Natural killer cell treated with Interleukin-12 subunit alpha and Interleukin-12 subunit beta and Interleukin-15 and Interleukin-18, amount 100 ng/mL, for 72 hours (primary cell): Measurements from ENCODE around the gene C9orf85. TPM values are rescaled to one million over a fixed set of nuclear protein-coding genes. Genes with fewer than 3 reads are reported as not detected.
"Not testable (repeated sequence)": the region's sequence is repeated elsewhere in the genome, so short reads cannot be mapped to it uniquely, and the experiment has no call there.

Experiments
- ATAC-seq, 2 donors: fragments of 150-1000 bp; cut with Tn5 transposase in 1 of 2; sonication (Bioruptor Pico), chemical (Tn5 transposase) in 1 of 2; 2 replicates each; pipeline ENCODE4 v1.10.0; 2021
- DNase-seq: peaks from one replicate; pipeline ENCODE4 v3.0.0; 2022; ENCODE audit warnings: low spot score
- H3K27ac Mint-ChIP-seq, 2 donors: 1 replicate in 1 of 2; 2 replicates in 1 of 2; pipeline ENCODE4 v1.8.0; 2022; ENCODE audit warnings: mixed read lengths in 2 of 2, mild to moderate bottlenecking in 1 of 2, moderate library complexity in 1 of 2
- H3K27me3 Mint-ChIP-seq, 2 donors: 1 replicate in 1 of 2; 2 replicates in 1 of 2; pipeline ENCODE4 v1.8.0; 2022; ENCODE audit warnings: mixed read lengths in 2 of 2
- H3K36me3 Mint-ChIP-seq: one replicate; pipeline ENCODE4 v1.8.0; 2022; ENCODE audit warnings: mixed read lengths
- H3K4me1 Mint-ChIP-seq, 2 donors: 1 replicate in 1 of 2; 2 replicates in 1 of 2; pipeline ENCODE4 v1.8.0; 2022; ENCODE audit warnings: low read depth in 2 of 2, mixed read lengths in 2 of 2, mild to moderate bottlenecking in 1 of 2
- H3K4me3 Mint-ChIP-seq: one replicate; pipeline ENCODE4 v1.8.0; 2022; ENCODE audit warnings: mixed read lengths
- H3K9me3 Mint-ChIP-seq: 2 replicates; pipeline ENCODE4 v1.8.0; 2022; ENCODE audit warnings: mixed read lengths
- total RNA-seq, 2 donors: library from RNA; stranded (reverse); gene quantifications; one replicate each; pipeline ENCODE4 v1.2.3, GENCODE V29; 2022

Gene C9orf85
- total RNA-seq, 2 donors from 2014 or later, result 10.7 to 12.6 TPM

DNA sequence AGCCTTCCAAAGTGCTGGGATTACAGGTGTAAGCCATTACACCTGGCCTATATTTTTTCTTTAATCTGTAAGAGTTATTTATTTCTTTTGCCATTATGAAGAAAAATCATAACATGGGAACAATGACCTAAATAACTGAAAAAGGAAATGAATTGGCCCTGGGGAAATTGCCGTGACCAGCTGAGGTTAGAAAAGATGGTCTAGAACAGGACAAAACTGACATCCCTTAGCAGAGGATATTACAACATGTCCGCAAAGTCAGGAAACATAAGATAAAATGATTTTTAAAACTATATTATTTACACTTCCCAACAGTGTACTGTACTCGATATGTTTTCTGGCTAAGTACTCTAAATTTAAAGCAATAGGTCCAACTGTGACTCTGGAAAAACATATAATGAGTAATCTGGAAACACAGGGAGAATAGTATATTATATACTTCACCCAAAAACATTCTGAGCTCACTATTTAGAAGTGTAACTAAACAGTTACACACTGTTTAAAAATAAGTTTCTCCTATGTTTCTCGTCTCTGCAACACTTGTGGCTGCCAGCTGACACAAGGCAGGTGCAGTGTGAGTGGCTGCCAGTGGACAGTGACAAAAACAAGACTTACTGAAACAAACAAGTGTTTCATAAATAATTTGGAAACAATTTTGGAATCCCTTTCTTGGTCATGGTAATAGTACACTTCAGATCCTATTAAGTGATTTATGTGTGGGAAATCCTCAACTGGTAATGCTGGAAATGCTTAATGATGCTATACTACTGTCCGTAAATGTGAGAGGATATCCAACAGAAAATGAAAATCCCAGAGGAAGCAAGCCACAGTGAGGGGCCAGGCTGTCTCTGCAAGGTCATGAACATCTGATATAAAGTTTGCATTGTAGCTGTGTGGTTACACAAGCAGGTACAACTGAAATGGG is 69.1 kb downstream of the C9orf85 start:
- Mint-ChIP-seq H3K27me3 (no peaks in the 10 kb centered on the region), H3K27ac (no peak overlapping the region), H3K36me3 (no peaks in the 10 kb centered on the region), H3K4me1 (no peaks in the 10 kb centered on the region), H3K9me3 (no peaks in the 10 kb centered on the region), H3K4me3 (no peak overlapping the region)
- no peak for DNase-seq
- no peak for ATAC-seq

DNA sequence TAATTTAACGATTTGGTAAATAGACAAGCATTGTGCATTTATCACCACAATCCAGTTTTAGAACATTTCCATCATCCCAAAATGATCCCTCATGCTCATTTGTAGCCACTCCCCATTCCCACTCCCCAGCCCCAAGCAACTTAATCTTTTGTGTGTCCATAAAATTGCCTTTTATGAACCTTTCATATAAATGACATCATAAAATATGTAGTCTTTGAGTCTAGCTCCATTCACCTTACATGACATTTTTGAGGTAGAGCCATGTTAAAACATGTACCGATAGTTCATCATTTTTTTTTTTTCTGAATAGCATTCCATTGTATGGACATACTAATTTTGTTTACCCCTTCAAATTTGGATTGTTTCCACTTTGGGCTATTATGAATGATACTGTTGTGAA is 70.5 kb downstream of the C9orf85 start:
- ATAC-seq (no peak), DNase-seq (no peak)
- no peak overlapping the region for H3K27ac Mint-ChIP-seq
- no peaks in the 10 kb centered on the region for H3K4me1 Mint-ChIP-seq
- H3K9me3 Mint-ChIP-seq, result no peaks in the 10 kb centered on the region
- H3K27me3 Mint-ChIP-seq, result no peaks in the 10 kb centered on the region
- H3K36me3 Mint-ChIP-seq, result no peaks in the 10 kb centered on the region
- H3K4me3 Mint-ChIP-seq, result no peak overlapping the region

DNA sequence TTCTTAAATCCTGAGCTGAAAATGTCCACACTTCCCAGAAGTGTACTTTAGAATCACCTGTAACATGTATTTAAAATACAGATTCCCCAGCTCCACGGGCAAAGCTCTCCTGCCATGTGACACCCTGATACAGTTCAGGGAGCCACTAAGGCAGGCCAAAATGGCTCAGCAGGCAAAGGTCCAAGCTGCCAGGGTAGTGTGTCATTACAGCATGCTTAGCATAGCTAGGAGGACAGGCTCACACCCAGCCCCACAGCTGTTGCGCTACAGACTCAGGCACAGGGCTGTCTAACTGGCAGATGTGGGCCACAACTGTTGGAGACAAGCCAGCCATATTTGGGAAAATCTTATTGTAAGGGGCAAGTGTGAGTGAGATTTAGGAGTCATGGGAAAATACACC is 73.0 kb downstream of the C9orf85 start:
- Mint-ChIP-seq H3K9me3 (no peaks in the 10 kb centered on the region), H3K4me1 (no peaks in the 10 kb centered on the region), H3K27me3 (no peaks in the 10 kb centered on the region), H3K36me3 (no peaks in the 10 kb centered on the region), H3K27ac (no peak overlapping the region), H3K4me3 (no peak overlapping the region)
- DNase-seq (no peak), ATAC-seq (no peak)

DNA sequence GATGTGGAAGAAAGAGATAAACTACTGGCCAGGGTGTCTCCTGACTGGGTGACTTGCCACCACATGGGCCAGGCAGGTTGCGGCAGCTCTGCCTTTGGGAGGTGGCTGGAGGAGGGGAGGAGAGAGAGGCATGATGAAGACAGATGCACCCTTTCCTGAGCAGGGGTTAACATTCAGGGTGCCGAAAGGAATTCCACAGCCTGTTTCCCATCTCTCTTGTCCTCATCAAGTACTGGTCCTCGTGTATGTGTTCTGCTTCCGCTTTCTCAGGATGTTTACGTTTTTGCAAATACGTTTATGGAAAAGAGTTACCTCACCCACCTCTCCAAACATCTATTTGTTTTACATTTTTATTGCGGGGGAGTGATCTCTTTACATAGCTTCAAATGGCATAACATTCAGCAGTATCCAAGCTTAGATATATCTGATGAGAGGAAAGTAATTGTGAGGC is 73.4 kb downstream of the C9orf85 start:
- ATAC-seq (no peak), DNase-seq (no peak)
- no peaks in the 10 kb centered on the region for H3K36me3 Mint-ChIP-seq
- H3K4me3 Mint-ChIP-seq, result no peak overlapping the region
- H3K27me3 Mint-ChIP-seq, result no peaks in the 10 kb centered on the region
- H3K9me3 Mint-ChIP-seq, result no peaks in the 10 kb centered on the region
- H3K4me1 Mint-ChIP-seq, result no peaks in the 10 kb centered on the region
- H3K27ac Mint-ChIP-seq, result no peak overlapping the region

DNA sequence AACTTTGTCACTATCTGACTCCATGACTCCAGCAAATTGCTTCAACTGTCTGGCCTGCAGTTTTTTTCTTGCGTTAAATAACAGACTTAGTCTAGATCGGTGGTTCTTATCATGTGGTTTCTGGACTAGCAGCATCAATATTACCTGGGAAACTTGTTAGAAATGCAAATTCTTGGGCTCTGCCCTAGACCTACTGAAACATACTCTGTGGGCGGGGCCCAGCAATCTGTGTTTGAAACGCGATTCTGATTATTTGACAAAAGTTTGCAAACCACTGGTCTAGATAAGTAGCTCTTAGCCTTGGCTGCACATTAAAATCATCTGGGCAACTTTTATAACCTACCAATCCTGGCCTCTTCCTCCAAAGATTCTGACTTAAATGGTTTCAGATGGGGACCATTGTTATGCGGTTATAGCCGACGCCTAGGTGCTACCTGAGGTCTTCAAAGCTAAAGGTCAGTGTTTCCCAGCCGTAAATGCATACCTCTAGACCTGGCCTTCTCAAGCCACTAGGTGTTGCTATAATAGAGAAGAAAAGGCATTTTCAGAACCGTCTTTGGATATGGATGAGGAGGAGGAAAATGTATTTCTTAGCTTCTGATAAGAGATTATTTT is 74.0 kb downstream of the C9orf85 start:
- DNase-seq (no peak), ATAC-seq (no peak)
- Mint-ChIP-seq H3K36me3 (no peaks in the 10 kb centered on the region), H3K27me3 (no peaks in the 10 kb centered on the region), H3K9me3 (no peaks in the 10 kb centered on the region), H3K4me1 (no peaks in the 10 kb centered on the region), H3K27ac (no peak overlapping the region), H3K4me3 (no peak overlapping the region)

DNA sequence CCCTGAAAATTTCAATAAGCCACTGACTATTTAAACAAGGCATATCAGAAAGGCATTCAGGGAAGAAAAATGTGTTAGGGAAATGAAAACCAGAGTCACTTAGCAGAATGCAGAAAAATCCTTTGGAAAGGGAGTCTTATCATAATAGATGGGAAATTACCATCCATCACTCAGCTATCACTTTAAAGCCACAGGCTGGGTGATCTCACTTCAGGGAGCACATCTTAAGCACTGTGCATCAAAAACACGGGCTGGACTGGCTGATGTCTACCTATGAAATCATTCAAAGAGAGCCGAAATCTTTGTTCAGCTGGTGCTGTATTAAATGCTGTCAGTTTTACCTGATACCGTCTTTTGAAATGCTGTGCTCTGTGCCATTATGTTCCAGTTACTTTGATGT is 75.5 kb downstream of the C9orf85 start:
- Mint-ChIP-seq H3K27ac (no peak overlapping the region), H3K9me3 (no peaks in the 10 kb centered on the region), H3K36me3 (no peaks in the 10 kb centered on the region), H3K4me3 (no peak overlapping the region), H3K4me1 (no peaks in the 10 kb centered on the region), H3K27me3 (no peaks in the 10 kb centered on the region)
- ATAC-seq (no peak), DNase-seq (no peak)

DNA sequence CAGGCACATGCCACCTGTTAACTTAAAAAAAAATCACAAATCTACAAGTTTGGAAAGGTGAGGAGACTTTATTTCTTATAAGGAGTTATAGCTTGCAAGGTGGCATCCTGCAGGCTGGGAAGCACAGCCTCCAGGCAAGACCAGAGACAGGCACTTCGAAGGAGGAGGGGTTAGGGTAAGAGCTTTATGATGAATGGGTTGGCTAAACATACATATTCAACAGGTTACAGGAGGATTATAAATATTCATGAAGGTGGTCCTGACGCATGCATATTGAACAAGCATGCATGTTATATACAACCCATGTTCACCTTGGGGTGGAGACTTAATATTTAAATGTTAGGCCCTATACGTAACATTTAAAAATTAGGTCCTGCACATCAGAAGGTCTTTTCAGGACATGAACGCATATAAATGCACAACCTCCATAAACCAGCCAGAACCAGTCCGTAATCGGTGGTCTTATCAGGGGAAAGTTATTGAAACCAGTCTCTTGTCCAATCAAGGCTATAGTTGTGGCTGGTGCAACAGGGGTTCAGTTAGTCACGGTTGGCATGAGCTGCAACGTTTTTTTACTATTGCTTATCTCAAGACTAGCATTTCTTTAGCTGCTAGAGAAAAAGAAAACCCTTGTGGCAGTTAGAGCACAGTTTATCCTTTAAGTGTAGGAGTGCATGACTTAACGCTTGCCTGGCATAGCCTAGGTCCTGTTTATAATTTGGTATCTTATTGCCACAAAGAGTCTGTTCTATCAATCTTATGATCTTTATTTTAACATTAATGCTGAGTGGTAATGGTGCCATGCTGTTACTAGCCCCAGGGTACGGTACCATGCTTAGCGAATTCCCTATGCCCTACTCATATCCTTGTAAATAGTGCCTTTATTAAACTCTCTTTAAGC is 76.3 kb downstream of the C9orf85 start:
- no peak for ATAC-seq
- Mint-ChIP-seq H3K27ac (no peak overlapping the region), H3K4me3 (no peak overlapping the region), H3K27me3 (no peaks in the 10 kb centered on the region), H3K4me1 (no peaks in the 10 kb centered on the region), H3K9me3 (no peaks in the 10 kb centered on the region), H3K36me3 (no peaks in the 10 kb centered on the region)
- no peak for DNase-seq

DNA sequence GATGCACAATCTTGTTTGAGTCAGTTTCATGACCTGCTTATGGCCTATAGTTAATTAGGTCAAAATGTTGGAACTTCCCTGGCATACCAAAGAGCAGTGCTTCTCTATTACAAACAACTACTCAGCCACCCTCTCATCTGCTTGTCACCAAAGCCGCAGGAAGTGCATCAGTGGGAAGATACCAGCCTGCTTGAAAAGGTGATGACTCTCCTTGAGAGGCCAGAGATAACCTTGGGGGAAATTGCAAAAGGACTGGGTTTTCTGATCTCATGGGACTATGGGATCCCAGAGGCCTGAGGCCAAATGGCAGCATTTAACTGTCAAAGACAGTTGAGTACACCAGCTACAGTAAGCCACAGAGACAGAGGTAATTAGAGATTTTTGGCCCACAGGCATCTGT is 79.0 kb downstream of the C9orf85 start:
- no peak overlapping the region for H3K27ac Mint-ChIP-seq
- no peak for DNase-seq
- no peak overlapping the region for H3K4me3 Mint-ChIP-seq
- no peaks in the 10 kb centered on the region for H3K9me3 Mint-ChIP-seq
- ATAC-seq, result no peak
- no peaks in the 10 kb centered on the region for H3K36me3 Mint-ChIP-seq
- H3K4me1 Mint-ChIP-seq, result no peaks in the 10 kb centered on the region
- no peaks in the 10 kb centered on the region for H3K27me3 Mint-ChIP-seq

DNA sequence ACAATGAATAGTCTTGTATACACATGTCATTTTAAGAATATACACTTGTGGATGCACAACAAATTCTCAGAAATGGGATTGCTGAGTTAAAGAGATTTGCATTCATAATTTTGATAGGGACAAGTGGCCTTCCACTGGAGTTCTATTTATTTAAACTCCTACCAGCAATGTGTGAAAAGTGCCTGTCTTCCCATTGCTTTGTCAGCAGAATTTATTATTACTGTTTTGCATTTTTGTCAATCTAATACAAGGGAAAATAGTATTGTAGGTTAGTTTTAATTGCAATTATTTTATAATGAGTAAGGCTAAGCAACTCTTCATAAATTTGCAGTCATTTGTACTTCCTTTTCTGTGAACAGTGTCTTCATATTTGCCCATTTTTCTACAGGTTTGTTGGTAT is 94.0 kb downstream of the C9orf85 start:
- Mint-ChIP-seq H3K36me3 (no peaks in the 10 kb centered on the region), H3K4me3 (no peak overlapping the region), H3K27me3 (no peaks in the 10 kb centered on the region), H3K9me3 (no peaks in the 10 kb centered on the region), H3K4me1 (no peaks in the 10 kb centered on the region), H3K27ac (no peak overlapping the region)
- ATAC-seq (no peak), DNase-seq (no peak)

DNA sequence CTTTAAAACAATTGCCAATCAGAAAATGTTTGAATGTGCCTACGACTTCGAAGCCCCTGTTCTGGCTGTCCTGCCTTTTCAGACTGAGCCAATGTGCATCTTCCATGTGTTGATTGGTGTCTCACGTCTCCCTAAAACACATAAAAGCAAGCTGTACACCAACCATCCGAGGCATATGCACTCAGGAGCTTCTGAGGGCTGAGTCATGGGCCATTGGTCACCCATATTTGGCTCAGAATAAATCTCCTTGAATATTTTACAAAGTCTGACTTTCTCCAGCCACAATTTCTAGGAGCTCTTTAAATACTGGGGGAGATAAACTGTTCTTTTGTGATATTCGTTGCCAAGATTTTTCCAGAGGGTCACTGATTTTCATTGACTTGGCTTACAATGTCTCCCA is 95.1 kb downstream of the C9orf85 start:
- Mint-ChIP-seq H3K9me3 (no peaks in the 10 kb centered on the region), H3K27me3 (no peaks in the 10 kb centered on the region), H3K4me1 (no peaks in the 10 kb centered on the region), H3K4me3 (no peak overlapping the region), H3K27ac (no peak overlapping the region), H3K36me3 (no peaks in the 10 kb centered on the region)
- ATAC-seq, result no peak
- no peak for DNase-seq

DNA sequence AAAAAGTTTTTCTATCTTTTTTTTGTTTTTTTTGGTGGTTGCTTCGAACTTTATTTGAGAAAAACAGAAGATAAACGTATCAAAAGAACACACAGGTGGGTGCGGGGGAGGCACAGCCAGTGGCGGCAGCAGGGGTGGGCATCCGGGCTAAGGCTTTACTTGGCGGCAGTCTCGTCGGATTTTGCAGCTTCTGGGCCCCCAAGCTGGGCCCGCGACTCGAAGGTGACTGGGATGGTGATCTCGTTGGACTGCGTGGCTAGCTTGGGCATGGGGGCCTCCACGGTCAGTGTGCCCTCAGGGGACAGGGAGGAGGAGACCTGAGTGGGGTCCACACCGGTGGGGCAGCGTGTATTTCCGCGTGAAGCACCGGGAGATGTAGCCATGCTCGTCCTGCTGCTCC is 96.3 kb downstream of the C9orf85 start:
- not testable (repeated sequence) for H3K4me1 Mint-ChIP-seq, H3K27ac Mint-ChIP-seq, DNase-seq, H3K36me3 Mint-ChIP-seq, ATAC-seq, H3K4me3 Mint-ChIP-seq, H3K27me3 Mint-ChIP-seq, H3K9me3 Mint-ChIP-seq

DNA sequence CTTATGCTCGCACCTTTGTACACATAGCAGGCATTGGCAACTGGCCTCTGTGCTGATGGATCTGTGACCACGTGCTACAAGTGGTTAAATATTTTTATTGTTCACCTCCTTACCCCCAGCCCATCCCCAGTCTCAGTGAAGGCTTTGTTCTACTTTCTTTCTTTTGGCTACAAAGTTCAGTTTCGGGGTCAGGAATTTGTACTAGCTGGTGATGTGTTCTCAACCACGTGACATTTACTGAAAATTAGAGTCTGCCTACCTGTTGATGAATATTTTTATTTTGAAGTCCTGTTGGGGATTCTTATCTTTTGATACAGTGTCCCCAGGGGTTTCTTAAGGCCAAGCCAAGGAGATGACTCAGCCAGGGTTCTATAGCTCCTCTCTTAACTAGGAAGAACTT is 101.2 kb downstream of the C9orf85 start:
- Mint-ChIP-seq H3K27me3 (no peaks in the 10 kb centered on the region), H3K27ac (no peak overlapping the region), H3K9me3 (no peaks in the 10 kb centered on the region), H3K36me3 (no peaks in the 10 kb centered on the region), H3K4me1 (peaks cover 11 to 13% of the 10 kb centered on the region in 2 donors), H3K4me3 (no peak overlapping the region)
- no peak for DNase-seq
- no peak for ATAC-seq

DNA sequence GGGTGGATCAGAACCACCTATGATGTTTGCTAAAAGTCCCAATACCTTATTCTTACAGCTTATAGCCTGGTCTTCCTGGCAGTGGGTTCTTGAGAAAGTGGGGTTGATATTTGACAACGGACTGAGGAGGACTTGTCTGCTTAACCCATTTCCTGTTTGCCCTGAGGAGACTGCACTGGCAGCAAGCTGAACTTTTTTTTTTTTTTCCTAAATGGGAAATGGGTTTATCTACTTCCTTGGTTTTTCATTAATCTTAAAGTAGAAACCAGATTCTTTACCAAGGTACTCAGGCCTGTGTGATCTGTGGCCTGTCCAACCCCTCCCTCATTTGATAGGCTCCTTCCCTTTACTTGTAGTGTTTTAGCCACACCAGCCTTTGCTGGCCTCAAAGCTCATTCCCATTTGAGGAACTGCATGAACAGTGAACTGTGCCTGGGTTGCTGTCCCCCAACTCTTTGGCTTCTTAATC is 101.9 kb downstream of the C9orf85 start:
- peak in 1 of 2 donors; percentile 24 for ATAC-seq
- no peaks in the 10 kb centered on the region for H3K36me3 Mint-ChIP-seq
- H3K4me1 Mint-ChIP-seq, result peaks cover 11 to 13% of the 10 kb centered on the region in 2 donors
- H3K27ac Mint-ChIP-seq, result peak overlapping the region in 1 of 2 donors; percentile 73
- H3K4me3 Mint-ChIP-seq, result no peak overlapping the region
- no peaks in the 10 kb centered on the region for H3K9me3 Mint-ChIP-seq
- DNase-seq, result no peak
- no peaks in the 10 kb centered on the region for H3K27me3 Mint-ChIP-seq

DNA sequence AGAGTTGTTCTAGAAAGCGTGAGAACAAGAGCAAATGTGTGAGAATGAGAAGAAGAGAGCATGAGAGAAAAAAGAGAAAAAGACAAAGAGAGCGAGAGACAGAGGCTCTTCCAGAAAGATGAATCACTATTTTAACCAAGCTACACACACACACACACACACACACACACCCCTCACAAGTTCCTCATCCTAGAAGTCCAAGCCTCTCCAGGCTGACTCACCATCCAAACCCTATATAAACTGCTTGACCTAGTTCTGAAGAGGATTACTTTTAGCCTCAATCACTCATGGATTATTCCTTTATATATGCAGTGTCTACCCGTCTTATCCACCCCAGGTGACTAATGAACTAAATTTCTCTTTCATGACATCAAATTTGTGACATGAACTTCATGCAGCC is 111.4 kb downstream of the C9orf85 start:
- H3K27ac Mint-ChIP-seq, result no peak overlapping the region
- peaks cover 0 to 4% of the 10 kb centered on the region in 2 donors for H3K4me1 Mint-ChIP-seq
- no peaks in the 10 kb centered on the region for H3K36me3 Mint-ChIP-seq
- no peak overlapping the region for H3K4me3 Mint-ChIP-seq
- no peaks in the 10 kb centered on the region for H3K9me3 Mint-ChIP-seq
- H3K27me3 Mint-ChIP-seq, result no peaks in the 10 kb centered on the region
- ATAC-seq (no peak), DNase-seq (no peak)
